NOMO-1 treated with dmso at 0.1 percent for 144 hours (cell line): ENCODE data around the gene CLDN6.

Experiments
- DNase-seq: peaks from one replicate; lab custom pipeline; 2025; ENCODE audit not compliant: unreplicated experiment; lab: John Stamatoyannopoulos, UW

The CLDN6 gene

DNA sequence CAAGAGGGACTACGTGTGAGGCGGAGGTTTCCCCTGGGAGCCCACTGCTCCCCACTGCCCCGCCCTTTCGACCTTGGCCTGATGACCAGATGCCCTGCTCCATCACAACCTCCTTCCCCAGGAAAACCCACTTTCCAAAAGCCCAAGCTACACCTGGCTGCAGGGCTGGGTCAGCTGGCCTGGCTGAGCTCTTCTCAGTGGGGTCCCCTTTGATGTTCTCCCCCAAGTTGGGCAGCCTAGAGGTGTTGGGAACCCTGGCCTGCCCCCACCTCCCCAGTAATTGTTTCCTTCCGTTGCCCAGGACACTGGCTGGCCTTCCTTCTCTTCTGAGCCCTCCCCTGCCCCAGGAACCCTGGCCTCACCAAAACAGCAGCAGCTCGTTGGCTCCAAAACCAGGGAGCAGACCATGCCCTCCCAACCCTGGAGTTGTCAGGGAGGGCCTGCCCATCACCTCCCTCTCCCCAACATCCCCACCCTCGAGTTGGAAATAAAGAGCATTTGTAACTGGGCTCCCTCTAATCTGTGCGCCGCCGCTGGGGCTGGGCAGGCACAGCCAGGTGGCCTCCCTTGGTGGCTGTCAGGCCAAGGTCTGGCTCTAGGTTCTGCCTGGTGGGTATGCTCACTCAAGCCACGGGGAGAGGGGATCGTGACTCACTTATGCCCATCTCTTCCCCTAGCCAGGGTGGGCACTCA, 3.8 kb downstream of the CLDN6 start:
- no peak for DNase-seq

DNA sequence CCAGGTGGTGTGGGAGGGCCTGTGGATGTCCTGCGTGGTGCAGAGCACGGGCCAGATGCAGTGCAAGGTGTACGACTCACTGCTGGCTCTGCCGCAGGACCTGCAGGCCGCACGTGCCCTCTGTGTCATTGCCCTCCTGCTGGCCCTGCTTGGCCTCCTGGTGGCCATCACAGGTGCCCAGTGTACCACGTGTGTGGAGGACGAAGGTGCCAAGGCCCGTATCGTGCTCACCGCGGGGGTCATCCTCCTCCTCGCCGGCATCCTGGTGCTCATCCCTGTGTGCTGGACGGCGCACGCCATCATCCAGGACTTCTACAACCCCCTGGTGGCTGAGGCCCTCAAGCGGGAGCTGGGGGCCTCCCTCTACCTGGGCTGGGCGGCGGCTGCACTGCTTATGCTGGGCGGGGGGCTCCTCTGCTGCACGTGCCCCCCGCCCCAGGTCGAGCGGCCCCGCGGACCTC, 4.5 kb downstream of the CLDN6 start:
- no peak for DNase-seq

DNA sequence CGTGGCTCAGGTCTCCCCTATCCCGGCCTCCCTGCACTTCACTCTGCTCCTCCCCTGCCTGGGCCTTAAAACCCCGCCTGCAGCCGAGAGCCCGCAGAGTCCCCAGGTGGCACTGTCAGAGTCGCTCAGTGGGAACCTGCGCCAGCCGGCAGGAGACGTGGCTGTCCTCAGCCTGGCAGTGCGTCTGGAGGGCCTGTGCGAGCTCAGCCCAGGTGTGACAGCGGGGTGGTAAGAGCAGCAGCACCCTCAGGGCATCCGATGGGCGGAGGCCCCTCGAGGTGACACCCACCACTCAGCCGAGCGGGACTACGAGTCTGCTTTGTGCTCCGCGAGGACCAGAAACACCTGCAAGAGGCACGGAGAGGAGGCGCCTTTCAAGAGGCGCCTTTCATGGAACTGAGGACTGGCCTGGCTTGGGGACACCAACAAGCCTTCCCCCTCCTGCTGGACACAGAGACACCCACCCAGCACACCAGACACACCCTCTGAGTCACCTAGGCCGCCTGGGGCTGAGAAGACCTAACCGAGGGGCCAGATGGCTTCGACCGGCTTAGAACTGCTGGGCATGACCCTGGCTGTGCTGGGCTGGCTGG, 5.1 kb downstream of the CLDN6 start, which contains the start of gene CLDN9:
CLDN9 (plus strand) TSS at position 96 of the 593 bp plus-strand sequence; CDS start at position 536, 440 bp downstream.
- DNase-seq, result no peak

GRCh38 chr16:3012246-3012645, 5.7 kb downstream of the CLDN6 start:
- DNase-seq, result no peak

- no peak for DNase-seq
Measured at GRCh38 chr16:3010510-3010909, 7.5 kb downstream of the CLDN6 start.

GRCh38 chr16:3009568-3010390, 8.2 kb downstream of the CLDN6 start:
- DNase-seq, result no peak

GRCh38 chr16:3008690-3009037, 9.3 kb downstream of the CLDN6 start:
- DNase-seq, result no peak

DNA sequence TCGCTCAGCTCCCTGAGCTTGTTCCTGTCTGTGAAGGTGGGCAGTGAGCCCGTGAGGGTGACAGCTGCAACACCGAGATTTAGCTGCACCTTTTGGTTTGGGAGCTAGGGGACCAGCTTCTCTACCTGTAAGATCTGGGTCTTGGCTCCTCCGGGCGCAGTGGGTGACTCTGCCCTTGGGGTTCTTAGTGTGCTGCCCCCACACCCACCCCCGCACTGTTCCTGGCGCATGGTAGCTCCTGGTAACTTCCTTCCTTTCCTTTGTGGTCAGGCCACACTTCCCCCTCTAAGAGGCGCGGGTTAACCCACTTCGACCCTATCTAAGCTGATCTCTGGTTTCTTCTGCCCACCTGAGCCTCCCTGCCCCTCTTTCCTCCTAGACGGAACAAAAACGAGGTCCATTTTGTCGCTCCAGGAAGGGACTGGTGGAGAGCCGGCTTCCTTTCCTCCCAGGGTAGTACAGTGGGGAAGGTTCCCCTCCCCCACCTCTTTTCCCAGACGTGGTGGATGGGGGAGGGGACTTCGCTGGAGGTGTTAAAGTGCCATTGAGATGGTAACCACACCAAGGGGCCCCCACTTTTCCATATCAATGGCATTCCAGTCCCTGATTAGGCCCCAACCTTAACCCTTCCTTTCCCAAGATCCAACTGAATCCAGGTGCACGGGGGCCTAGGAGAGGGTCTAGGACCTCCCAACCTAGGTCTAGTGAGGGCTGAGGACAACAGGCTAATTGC, 9.9 kb downstream of the CLDN6 start:
- DNase-seq, result peak; percentile 46

GRCh38 chr16:3007059-3007956, 10.7 kb downstream of the CLDN6 start:
- peak; percentile 46 for DNase-seq

GRCh38 chr16:3004781-3005284, 13.2 kb downstream of the CLDN6 start:
- DNase-seq, result no peak

GRCh38 chr16:3004319-3004718, 13.7 kb downstream of the CLDN6 start:
- no peak for DNase-seq

- peak; percentile 99 for DNase-seq
Measured at GRCh38 chr16:3003582-3004270, 14.3 kb downstream of the CLDN6 start.

DNA sequence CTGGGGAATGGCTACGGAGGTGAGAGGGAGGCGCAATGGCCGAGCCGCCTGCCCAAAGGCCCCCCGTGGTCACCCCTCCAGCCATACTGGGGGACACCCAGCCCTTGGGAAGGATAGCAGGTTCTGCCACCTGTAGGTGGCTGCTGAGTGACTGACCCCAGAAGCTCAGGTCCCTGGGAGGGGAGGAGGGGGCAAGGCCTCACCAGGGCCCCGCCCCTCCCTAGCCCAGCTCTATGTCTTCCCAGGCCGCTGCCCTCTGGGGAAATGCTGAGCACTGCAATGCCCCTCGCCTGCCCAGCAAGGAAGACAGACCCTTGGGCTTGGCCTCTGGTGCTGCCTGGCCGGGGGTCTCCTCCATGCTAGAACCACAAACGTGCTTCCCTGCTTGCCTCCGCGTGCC, 16.7 kb downstream of the CLDN6 start:
- DNase-seq, result no peak

DNA sequence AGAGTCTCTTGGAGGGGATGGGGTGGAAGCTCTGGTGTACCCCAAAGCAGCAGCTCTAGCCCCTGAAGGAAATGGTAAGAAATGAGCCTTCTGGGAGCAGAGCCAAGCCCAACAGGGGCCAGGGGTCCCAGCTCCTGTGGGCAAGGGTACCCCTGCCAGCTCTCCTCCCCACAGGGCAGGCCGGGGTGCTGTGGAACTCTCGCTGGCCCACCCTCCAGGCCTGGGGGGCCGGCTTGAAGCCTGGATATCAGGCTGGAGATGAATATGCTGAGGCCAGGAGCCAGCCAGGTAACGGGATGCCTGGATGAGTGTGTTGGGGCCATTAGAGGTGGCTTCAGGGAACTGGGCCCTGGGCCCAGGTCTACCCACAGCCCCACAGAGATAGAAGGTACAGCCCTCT, 17.4 kb downstream of the CLDN6 start:
- DNase-seq, result no peak

DNA sequence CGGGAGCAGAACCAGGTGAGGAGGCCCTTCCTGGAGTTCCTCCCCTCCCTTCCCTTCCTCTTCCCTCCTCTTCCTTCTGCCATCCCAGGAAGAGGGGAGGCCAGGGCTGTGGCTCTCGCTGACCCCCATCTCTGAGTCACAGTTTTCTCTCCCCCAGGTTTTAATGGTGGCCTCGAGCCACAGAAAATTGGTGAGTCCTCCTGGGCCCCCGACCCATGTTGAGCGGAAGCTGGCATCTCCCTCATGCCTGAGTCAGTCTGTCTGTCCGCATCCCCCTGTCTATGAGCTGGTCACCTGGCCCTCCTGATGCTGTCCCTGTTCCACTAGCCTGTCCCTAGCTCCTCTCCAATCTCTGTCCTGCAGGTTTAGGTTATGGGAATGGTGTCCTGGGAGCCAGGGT, 18.1 kb downstream of the CLDN6 start:
- no peak for DNase-seq

GRCh38 chr16:2996298-2996697, 21.7 kb downstream of the CLDN6 start:
- DNase-seq, result no peak

GRCh38 chr16:2992383-2993081, 25.5 kb downstream of the CLDN6 start:
- DNase-seq, result no peak

GRCh38 chr16:2991566-2992261, 26.3 kb downstream of the CLDN6 start:
- no peak for DNase-seq
